Right lobe of liver (tissue), 4 donors: ENCODE results near the gene RHPN2.

ENCODE experiments used
- CTCF ChIP-seq, 4 donors: fragments of 200-600 bp in 3 of 4; fragments of 450-650 bp in 1 of 4; IDR thresholded peaks; one replicate each; pipeline versions ENCODE4 v1.5.1 to v1.8.0; 2016 to 2022; ENCODE audit warnings: antibody characterized with exemption in 4 of 4, mild to moderate bottlenecking in 2 of 4
- POLR2A ChIP-seq: fragments of 450-650 bp; IDR thresholded peaks from one replicate; pipeline ENCODE4 v1.6.1; 2017; ENCODE audit warnings: antibody characterized with exemption, mild to moderate bottlenecking
- donor health status: DM: no; HTN: no; CAD: no.
- donor health status: DM: no; HTN: no; CAD: no.
- donor health status: DM: no; HTN: yes; CAD: no.

- no peak for TF ChIP-seq CTCF (IDR thresholded peaks at IDR 0.05)
- TF ChIP-seq POLR2A: no peak
Measured at GRCh38 chr19:33098055-33098534, 33.4 kb upstream of the RHPN2 start.
